ENCODE data around the gene TMEM106A.

DNA sequence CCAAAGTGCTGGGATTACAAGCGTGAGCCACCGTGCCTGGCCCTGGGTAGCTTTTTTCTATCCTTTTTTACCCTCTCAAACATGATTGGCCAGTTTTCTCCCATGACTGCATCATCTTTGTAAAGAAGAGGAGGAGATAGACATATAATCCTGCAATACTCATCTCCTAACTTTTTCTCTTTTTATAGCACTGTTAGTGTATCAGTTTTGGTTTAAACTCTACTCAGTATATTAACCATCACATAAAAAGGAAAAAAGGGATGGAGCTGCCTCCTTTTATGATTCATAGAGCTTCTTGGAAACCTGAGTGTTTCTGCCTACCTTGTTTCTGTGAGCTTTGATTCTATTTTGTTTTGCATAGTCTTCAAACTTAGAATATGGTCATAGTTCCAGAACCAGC, 12.0 kb upstream of the TMEM106A start:
- TF ChIP-seq GATA2 (IDR thresholded peaks at IDR 0.05; ENCODE audit: low read depth, low read length) (no peak), GATA3 (IDR thresholded peaks at IDR 0.05; ENCODE audit: low read depth, low read length) (no peak)

Data from SH-SY5Y (cell line).